ENCODE results near the gene TTC24. TPM values are rescaled to one million over a fixed set of nuclear protein-coding genes. Genes with fewer than 3 reads are reported as not detected.

Gene TTC24
- total and polyA plus RNA-seq, 10 of the 15 experiments (the other 5 are each of a cell fraction or from before 2014, with no cell fraction given), result 0.05 to 6.4 (median 2.9) TPM; not detected in 1

DNA sequence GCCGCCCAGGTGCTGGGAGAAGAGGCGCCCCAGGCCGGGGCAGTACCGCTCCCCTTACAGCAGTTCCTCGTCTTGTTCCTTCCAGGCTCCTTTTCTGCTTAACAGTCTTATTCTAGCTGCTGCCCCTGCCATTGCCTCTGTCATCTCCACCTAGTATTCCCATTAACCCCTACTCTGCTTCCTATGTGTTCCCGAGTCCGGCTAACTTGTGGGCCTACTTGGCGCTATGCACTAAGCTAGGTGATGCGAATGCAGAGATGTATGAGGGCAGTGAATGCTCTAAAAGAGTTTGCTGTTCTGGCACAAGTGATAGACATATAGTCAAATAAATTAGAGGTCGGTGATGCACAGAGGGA lies 6.9 kb upstream of the TTC24 start:
- 42% methylated on average over 10 of the region's 10 CpGs for WGBS (ENCODE audit: insufficient coverage, insufficient replicate concordance, low lambda C conversion rate, missing lambda C conversion rate)
- ChIA-PET RAD21 (ENCODE audit: unreplicated experiment) (no interaction called here), POLR2A (no interaction called here), CTCF (interaction anchor here (0.6 to 2.7 kb wide), 7 partner anchors 9 to 187 kb away, joined by 3 to 16 read pairs (median 3); partner anchors contain the start of gene GPATCH4), SMC1A (ENCODE audit: uncharacterized antibody, unreplicated experiment) (interaction anchor here (1.4 to 1.7 kb wide), 3 partner anchors 64 to 88 kb away, joined by 3 to 5 read pairs (median 4); no protein-coding TSS in a partner anchor)
- FAIRE-seq (no peak), ATAC-seq (no peak), DNase-seq (ENCODE audit: low read depth, low spot score) (no peak)
- peak overlapping the region; percentile 84 for H3K4me2 ChIP-seq (ENCODE audit: control insufficient read depth, insufficient read depth)
- H3K79me2 ChIP-seq (ENCODE audit: control insufficient read depth, insufficient read depth, low read length), result no peaks in the 10 kb centered on the region
- no peak overlapping the region; the same call in 1 of the 2 replicates for H3K9ac ChIP-seq (ENCODE audit: control insufficient read depth, insufficient read depth, low read length)
- H3K9me3 ChIP-seq (replicated peaks; ENCODE audit: control insufficient read depth, insufficient read depth, low read length), result no peaks in the 10 kb centered on the region
- H3K27ac ChIP-seq (ENCODE audit: control insufficient read depth, insufficient read depth), result no peak overlapping the region
- TF ChIP-seq, protein P1, sequence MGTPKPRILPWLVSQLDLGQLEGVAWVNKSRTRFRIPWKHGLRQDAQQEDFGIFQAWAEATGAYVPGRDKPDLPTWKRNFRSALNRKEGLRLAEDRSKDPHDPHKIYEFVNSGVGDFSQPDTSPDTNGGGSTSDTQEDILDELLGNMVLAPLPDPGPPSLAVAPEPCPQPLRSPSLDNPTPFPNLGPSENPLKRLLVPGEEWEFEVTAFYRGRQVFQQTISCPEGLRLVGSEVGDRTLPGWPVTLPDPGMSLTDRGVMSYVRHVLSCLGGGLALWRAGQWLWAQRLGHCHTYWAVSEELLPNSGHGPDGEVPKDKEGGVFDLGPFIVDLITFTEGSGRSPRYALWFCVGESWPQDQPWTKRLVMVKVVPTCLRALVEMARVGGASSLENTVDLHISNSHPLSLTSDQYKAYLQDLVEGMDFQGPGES (IDR thresholded peaks at IDR 0.05), result no peak
- 0 out of 2 replicates have a peak, but pooled peaks have one; percentile 47 for TF ChIP-seq TCF3 (IDR thresholded peaks at IDR 0.05; ENCODE audit: borderline replicate concordance, insufficient read depth, low read depth, low read length)
- TF ChIP-seq EED (IDR thresholded peaks at IDR 0.05; ENCODE audit: low read depth), result 0 out of 2 replicates have a peak, but pooled peaks have one; percentile 26
- no peaks in the 10 kb centered on the region; a peak in 1 of 4 replicates for H3K27me3 ChIP-seq (replicated peaks in 1 of 2; ENCODE audit: control insufficient read depth in 2 of 2, insufficient read depth in 2 of 2, low read length in 1 of 2)
- peak overlapping the region; percentile 73 for H3K4me3 ChIP-seq
- 0 out of 2 replicates have a peak, but pooled peaks cover 3% of the 10 kb centered on the region for H3K4me1 ChIP-seq (ENCODE audit: control insufficient read depth, insufficient read depth, low read length)
- BruUV-seq (replicated peaks), result no TSS peak
- no peaks in the 10 kb centered on the region for H3K36me3 ChIP-seq (ENCODE audit: control insufficient read depth in 2 of 2, insufficient read depth in 2 of 2, low read length in 1 of 2)
- in situ Hi-C loops (cut with MboI), result no loop called here
- intact Hi-C loops (cut with micrococcal nuclease; ENCODE audit: unreplicated experiment), result loop anchor here (2.0 kb wide), 1 partner anchor 116 kb away; no protein-coding TSS in a partner anchor
- no peaks in the 10 kb centered on the region for H4K20me1 ChIP-seq (ENCODE audit: control insufficient read depth, insufficient read depth)
- H2AFZ ChIP-seq (ENCODE audit: control insufficient read depth, low read depth, low read length), result peak overlapping the region; percentile 64

DNA sequence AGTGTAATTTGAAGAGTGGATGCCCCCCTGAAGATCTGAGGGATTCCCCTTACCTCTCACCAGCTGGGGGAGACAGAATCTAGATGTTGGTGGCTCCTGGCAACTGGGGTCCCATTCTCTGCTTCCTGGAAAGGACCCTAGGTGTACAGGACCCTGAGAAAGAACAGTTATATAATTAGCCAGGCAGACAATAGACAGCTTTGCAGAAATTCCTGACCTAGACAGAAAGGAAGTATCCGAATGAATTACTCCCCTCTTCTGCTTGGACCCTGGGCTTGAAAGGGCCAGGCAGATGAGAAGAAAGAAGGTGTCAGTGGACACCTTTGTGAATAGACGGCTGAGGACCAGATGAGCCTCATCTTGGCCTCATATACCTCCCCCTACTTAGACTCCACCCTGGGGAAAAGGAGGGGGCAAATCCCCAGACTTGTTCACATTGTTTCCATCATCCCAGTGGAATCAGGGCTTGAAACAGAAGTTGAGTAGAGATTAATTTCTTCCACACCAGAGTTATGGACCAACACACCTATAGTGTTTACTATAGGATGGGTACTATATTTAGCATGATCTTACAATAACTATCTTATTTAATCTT lies 5.4 kb upstream of the TTC24 start:
- ChIA-PET RAD21 (ENCODE audit: unreplicated experiment) (no interaction called here), POLR2A (no interaction called here), CTCF (interaction anchor here (1.2 to 2.8 kb wide), 3 partner anchors 34 to 79 kb away, joined by 3 to 9 read pairs (median 3); no protein-coding TSS in a partner anchor), SMC1A (ENCODE audit: uncharacterized antibody, unreplicated experiment) (interaction anchor here (0.8 to 1.1 kb wide), 3 partner anchors 66 to 100 kb away, joined by 3 read pairs; no protein-coding TSS in a partner anchor)
- H3K4me1 ChIP-seq (ENCODE audit: control insufficient read depth, insufficient read depth, low read length), result 0 out of 2 replicates have a peak, but pooled peaks cover 3% of the 10 kb centered on the region
- no peak for FAIRE-seq
- DNase-seq (ENCODE audit: low read depth, low spot score), result no peak
- no peaks in the 10 kb centered on the region; a peak in 1 of 4 replicates for H3K27me3 ChIP-seq (replicated peaks in 1 of 2; ENCODE audit: control insufficient read depth in 2 of 2, insufficient read depth in 2 of 2, low read length in 1 of 2)
- H3K9me3 ChIP-seq (replicated peaks; ENCODE audit: control insufficient read depth, insufficient read depth, low read length), result no peaks in the 10 kb centered on the region
- 24% methylated on average over 2 of the region's 2 CpGs for WGBS (ENCODE audit: insufficient coverage, insufficient replicate concordance, low lambda C conversion rate, missing lambda C conversion rate)
- no peak for ATAC-seq
- no peak overlapping the region for H3K27ac ChIP-seq (ENCODE audit: control insufficient read depth, insufficient read depth)
- no peak overlapping the region for H3K4me3 ChIP-seq
- H4K20me1 ChIP-seq (ENCODE audit: control insufficient read depth, insufficient read depth), result no peaks in the 10 kb centered on the region
- H2AFZ ChIP-seq (ENCODE audit: control insufficient read depth, low read depth, low read length), result no peak overlapping the region
- intact Hi-C loops (cut with micrococcal nuclease; ENCODE audit: unreplicated experiment) (no loop called here), in situ Hi-C loops (cut with MboI) (no loop called here)
- no peaks in the 10 kb centered on the region for H3K79me2 ChIP-seq (ENCODE audit: control insufficient read depth, insufficient read depth, low read length)
- BruUV-seq (replicated peaks), result no TSS peak
- H3K36me3 ChIP-seq (ENCODE audit: control insufficient read depth in 2 of 2, insufficient read depth in 2 of 2, low read length in 1 of 2), result no peaks in the 10 kb centered on the region
- no peak overlapping the region for H3K9ac ChIP-seq (ENCODE audit: control insufficient read depth, insufficient read depth, low read length)
- H3K4me2 ChIP-seq (ENCODE audit: control insufficient read depth, insufficient read depth), result no peak overlapping the region
- TF ChIP-seq RBBP5 (conservative IDR thresholded peaks at IDR 0.05) (no peak), ATF7 (IDR thresholded peaks at IDR 0.05; ENCODE audit: low read depth) (no peak), POLR2AphosphoS5 (IDR thresholded peaks at IDR 0.05; ENCODE audit: low read length) (no peak), ZNF274 (IDR thresholded peaks at IDR 0.05; ENCODE audit: insufficient read depth, insufficient read length) (no peak), FOXM1 (IDR thresholded peaks at IDR 0.05; ENCODE audit: low read depth, low read length) (no peak)
- TF ChIP-seq, protein P2, sequence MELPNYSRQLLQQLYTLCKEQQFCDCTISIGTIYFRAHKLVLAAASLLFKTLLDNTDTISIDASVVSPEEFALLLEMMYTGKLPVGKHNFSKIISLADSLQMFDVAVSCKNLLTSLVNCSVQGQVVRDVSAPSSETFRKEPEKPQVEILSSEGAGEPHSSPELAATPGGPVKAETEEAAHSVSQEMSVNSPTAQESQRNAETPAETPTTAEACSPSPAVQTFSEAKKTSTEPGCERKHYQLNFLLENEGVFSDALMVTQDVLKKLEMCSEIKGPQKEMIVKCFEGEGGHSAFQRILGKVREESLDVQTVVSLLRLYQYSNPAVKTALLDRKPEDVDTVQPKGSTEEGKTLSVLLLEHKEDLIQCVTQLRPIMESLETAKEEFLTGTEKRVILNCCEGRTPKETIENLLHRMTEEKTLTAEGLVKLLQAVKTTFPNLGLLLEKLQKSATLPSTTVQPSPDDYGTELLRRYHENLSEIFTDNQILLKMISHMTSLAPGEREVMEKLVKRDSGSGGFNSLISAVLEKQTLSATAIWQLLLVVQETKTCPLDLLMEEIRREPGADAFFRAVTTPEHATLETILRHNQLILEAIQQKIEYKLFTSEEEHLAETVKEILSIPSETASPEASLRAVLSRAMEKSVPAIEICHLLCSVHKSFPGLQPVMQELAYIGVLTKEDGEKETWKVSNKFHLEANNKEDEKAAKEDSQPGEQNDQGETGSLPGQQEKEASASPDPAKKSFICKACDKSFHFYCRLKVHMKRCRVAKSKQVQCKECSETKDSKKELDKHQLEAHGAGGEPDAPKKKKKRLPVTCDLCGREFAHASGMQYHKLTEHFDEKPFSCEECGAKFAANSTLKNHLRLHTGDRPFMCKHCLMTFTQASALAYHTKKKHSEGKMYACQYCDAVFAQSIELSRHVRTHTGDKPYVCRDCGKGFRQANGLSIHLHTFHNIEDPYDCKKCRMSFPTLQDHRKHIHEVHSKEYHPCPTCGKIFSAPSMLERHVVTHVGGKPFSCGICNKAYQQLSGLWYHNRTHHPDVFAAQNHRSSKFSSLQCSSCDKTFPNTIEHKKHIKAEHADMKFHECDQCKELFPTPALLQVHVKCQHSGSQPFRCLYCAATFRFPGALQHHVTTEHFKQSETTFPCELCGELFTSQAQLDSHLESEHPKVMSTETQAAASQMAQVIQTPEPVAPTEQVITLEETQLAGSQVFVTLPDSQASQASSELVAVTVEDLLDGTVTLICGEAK (IDR thresholded peaks at IDR 0.05; ENCODE audit: borderline replicate concordance), result no peak
- TF ChIP-seq, protein P3, sequence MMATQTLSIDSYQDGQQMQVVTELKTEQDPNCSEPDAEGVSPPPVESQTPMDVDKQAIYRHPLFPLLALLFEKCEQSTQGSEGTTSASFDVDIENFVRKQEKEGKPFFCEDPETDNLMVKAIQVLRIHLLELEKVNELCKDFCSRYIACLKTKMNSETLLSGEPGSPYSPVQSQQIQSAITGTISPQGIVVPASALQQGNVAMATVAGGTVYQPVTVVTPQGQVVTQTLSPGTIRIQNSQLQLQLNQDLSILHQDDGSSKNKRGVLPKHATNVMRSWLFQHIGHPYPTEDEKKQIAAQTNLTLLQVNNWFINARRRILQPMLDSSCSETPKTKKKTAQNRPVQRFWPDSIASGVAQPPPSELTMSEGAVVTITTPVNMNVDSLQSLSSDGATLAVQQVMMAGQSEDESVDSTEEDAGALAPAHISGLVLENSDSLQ (IDR thresholded peaks at IDR 0.05), result no peak

Measured in GM12878 (cell line).